HuH-7.5 (cell line): Measurements from ENCODE around the gene KIAA0586.

ENCODE experiments used
- DNase-seq: peaks from one replicate; pipeline ENCODE4 v3.0.0; 2011; ENCODE audit warnings: low spot score

KIAA0586 gene

DNA sequence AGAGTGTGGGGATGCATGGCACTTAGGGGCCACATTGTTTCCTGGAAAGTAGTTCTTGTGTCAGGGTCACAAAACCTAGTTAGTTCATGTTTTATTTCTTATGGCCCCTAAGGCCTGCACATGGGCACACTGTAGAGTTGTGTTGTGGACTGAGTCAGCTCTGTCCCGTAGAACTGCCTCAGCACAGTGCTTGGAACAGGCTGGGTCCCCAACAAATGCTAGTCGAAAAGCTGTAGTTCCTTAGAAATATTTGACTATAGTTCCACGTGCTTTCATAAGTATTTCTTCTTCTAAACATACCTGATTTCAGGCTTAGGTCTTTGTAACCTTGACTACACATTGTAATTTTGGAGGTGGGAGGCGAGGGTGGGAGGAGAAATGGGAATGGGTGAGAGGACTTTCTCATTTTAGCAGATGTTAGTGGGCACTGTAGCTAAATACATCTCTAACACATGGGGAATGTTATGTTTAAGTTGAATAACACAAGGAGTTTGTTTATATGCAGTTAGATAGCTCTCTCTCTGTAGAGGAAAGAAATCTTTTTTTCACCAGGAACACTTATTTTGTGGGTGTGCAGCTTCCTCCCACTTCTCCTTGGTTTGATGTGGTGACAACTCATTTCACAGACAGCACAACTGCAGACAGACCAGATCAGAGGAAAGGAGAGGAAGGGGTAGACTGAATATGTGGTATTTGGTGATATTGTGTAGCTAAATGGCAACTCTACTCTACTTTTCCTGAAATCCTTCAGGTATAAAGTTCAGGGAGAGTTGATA is 170.7 kb downstream of the KIAA0586 start:
- DNase-seq = no peak

DNA sequence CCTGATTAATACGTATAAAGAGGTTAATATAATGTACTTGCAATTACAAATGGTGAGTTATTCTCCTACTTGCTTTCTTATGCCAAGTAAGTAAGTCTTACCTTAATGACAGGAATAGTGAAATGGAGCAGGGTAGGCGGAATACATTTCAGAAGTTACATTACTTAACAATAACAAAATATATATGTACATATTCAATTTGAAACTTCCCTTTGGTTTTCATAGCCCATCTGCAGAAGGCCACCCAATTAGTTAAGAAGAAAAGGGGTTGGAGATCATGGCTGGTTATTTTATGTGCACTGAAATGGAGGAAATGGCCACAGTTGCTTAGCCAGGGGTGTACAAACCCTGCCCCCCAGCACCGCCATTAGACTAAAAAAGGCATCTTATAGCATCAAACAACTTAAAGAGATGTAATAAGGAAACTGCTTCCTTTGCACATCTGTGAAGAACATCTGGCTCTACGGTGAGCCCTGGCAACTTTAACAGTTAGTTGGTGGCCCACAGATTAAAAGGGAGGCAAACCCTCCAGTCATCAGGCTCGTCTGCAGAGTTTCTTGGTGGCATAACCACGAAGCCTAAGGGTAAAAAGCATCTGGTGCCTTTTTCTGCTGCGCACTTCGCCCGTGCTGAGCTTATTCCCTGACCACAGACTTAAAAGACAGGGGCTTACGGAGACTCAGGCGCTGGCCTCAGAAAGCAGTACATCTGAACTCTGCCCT is 171.4 kb downstream of the KIAA0586 start:
- DNase-seq = no peak

DNA sequence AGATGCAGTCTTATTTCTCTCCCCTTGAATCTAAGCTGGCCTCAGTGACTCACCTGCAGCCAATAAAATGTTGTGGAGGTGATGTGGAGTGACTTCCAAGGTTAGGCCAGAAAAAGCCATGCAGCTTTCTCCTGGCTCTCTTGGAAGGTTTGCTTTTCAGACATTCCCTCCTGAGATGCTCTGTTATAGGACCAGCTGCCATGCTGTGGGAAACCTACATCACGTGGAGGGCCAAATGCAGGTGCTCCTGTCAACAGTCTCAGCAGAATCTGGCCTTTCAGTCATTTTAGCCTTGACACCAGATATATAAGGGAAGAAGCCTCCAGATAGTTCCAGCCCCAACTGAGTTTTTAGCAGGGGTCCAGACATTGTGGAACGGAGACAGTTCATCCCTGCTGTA is 172.2 kb downstream of the KIAA0586 start:
- no peak for DNase-seq
